Right ventricle myocardium inferior (tissue), 1 donor: ENCODE data around the gene FRMPD2. TPM values are rescaled to one million over a fixed set of nuclear protein-coding genes. Genes with fewer than 3 reads are reported as not detected.
"Not testable (repeated sequence)": the region's sequence is repeated elsewhere in the genome, so short reads cannot be mapped to it uniquely, and the experiment has no call there.

Source experiments
- ATAC-seq: fragments of 200-7000 bp; cut with Tn5 transposase; one replicate; pipeline ENCODE4 v1.9.1; 2020; ENCODE audit warnings: mild to moderate bottlenecking, moderate library complexity
- DNase-seq: peaks from one replicate; pipeline ENCODE4 v3.0.0; 2021; ENCODE audit errors: missing footprints
- intact Hi-C: fragments of 100-400 bp; cut with DNase I; formaldehyde crosslinking; loops from one replicate; pipeline ENCODE4 v1.11.0; 2022
- total RNA-seq: library from RNA; stranded (reverse); fragmentation: NEBNext Ultra II Directional; extraction: Animal tissue kit (Norgen Biotek cat#: 25700); gene quantifications from one replicate; pipeline ENCODE4 v1.2.1, GENCODE V29; 2021
- donor health status: DM: no; HTN: yes; CAD: no; lungs with severe emphysema.

The FRMPD2 gene
- total RNA-seq, 1 donor from 2014 or later: not detected

GRCh38 chr10:48240196-48240595, 34.3 kb downstream of the FRMPD2 start:
- no peak for DNase-seq
- no peak for ATAC-seq
- intact Hi-C loops: no loop called here

GRCh38 chr10:48239618-48240017, 34.9 kb downstream of the FRMPD2 start:
- ATAC-seq: no peak
- DNase-seq: no peak
- intact Hi-C loops: no loop called here

GRCh38 chr10:48238826-48239520, 35.5 kb downstream of the FRMPD2 start:
- no peak for DNase-seq
- ATAC-seq: no peak
- intact Hi-C loops: no loop called here

- intact Hi-C loops: no loop called here
- DNase-seq: no peak
- ATAC-seq: no peak
These were observed 36.9 kb downstream of the FRMPD2 start for GRCh38 chr10:48237259-48238250.

DNA sequence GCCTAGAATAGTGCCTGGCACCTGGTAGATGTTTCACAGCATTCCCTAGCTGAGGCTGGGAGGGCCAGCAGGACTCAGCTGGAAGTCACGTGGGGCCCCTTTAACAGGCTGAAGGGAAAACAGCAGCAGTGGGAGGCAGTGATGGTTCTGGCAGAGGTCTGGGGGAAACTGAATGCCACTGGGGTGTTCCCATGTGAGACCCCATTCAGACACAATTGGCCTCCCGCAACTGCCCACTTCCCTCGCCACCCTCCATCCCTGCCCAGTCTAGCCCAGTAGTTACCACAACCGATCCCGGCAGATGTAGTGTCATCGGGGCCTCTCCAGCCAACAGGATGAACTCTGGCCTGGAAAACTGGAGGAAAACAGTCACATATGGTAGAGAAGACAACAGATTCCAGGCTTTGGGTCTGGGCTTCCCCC, 38.3 kb downstream of the FRMPD2 start:
- no peak for DNase-seq
- intact Hi-C loops: no loop called here
- no peak for ATAC-seq

- intact Hi-C loops: no loop called here
- no peak for ATAC-seq
- no peak for DNase-seq
These were observed 39.0 kb downstream of the FRMPD2 start for GRCh38 chr10:48235501-48235900.

- ATAC-seq (no peak), DNase-seq (no peak)
These were observed 39.7 kb downstream of the FRMPD2 start for GRCh38 chr10:48234787-48235186.

GRCh38 chr10:48234295-48234694, 40.2 kb downstream of the FRMPD2 start:
- peak; percentile 51 for ATAC-seq
- DNase-seq: no peak
- intact Hi-C loops: no loop called here

More at GRCh38 chr10:48234787-48235186, 39.7 kb downstream of the FRMPD2 start:
- intact Hi-C loops: no loop called here

DNA sequence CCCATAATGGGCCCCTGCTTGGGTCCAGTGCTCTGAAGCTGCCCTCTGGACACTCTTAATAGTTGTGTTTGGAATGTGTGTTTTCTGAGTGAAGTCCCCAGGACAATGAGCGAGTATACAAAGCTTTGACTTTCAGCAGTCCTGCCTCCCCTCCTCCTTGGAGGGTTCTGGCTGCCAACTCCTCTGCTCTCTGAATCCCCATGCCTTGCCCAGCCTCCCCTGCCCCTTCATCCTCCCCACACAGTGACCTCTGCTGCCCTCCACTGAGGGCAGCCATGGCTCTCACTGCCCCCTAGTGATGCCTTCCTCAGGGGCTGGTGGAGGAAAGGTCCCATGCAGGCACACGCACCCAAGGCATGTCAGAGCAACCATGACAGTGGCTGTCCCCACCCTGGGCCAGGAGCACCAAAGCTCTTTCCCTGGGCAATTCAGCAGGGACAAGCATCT, 40.9 kb downstream of the FRMPD2 start:
- ATAC-seq (no peak), DNase-seq (no peak)
- intact Hi-C loops: no loop called here

DNA sequence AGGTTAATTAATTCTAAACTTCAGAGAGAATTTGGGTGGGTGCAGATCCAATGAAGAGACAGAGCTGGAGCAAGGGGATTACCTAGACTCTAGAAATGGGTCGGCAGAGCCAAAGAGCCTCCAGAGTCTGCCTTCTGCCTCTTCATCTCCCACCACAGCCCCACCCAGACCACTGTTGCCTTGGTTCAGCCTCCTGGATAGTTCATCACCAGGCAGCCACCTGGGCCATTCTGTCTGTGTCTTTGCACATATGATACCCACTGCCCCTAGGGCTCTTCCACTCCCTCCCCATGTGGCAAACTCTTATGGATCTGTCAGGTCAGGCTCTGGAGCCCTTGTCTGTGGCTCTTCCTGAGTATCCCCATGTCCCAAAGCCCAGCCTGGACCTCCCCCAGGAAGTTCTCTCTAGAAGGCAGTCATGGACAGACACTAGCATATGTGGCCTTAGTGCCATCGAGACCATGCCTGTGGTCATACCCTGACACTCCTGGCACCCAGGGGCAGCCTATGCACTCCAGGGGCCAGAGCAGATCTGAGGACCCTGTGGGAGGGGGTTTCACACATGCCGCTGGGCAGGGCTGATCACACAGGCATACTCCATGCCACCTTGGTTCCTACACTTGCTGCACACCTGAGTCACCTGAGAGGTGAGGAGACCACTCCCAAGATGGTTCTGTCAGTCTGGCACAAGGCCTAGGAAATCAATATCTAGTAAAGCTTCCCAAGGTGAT, 41.6 kb downstream of the FRMPD2 start:
- no peak for ATAC-seq
- intact Hi-C loops: no loop called here
- no peak for DNase-seq

DNA sequence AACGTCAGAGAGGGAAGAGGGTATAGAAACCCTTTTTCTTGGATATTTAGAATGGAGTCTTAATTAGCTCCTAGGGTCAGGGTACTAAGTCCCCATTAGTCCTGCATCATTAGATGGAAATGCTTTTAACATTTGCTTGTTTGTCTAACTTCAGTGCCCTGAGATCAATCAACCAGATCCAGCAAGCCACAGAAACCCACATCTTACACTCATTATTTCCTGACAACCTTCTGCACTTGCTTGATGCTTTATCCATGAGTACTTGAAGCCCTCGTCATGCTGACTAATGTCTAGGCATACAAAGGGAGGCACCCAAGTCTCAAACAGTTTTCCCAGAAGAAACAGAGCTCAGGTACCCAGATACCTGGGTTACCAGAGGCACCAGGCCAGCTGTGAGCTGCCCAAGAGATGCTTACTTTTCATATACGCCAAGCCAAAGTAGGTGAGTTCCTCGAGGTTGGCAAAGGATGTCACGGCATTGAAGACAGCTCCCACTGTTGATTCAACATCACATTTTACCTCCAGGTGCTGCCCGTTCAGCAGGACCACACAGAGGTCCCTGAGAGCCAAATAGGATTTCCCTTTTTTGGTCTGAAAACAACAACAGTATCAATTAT, 42.7 kb downstream of the FRMPD2 start:
- ATAC-seq (no peak), DNase-seq (no peak)
- intact Hi-C loops: no loop called here

DNA sequence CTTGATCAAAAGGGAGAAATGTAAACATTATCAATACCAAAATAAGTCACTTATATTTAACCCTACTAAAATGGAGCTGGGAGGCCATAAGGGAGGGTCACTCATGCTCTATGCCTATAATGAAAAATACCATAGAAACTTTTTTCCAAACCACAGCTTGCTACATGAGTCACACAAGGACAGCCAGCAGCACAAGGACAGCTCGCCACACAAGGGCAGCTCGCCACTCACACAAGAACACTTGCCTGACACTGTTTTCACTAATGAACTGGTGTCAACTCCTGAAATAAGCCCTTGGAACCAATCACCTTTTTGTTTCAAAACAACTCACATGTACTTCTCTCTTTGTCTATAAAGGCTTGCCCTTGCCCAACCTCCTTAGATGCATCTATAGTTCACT, 43.3 kb downstream of the FRMPD2 start:
- no peak for DNase-seq
- intact Hi-C loops: no loop called here
- ATAC-seq: no peak

- DNase-seq (no peak), ATAC-seq (no peak)
- intact Hi-C loops: no loop called here
These were observed 47.3 kb downstream of the FRMPD2 start for GRCh38 chr10:48227213-48227612.

DNA sequence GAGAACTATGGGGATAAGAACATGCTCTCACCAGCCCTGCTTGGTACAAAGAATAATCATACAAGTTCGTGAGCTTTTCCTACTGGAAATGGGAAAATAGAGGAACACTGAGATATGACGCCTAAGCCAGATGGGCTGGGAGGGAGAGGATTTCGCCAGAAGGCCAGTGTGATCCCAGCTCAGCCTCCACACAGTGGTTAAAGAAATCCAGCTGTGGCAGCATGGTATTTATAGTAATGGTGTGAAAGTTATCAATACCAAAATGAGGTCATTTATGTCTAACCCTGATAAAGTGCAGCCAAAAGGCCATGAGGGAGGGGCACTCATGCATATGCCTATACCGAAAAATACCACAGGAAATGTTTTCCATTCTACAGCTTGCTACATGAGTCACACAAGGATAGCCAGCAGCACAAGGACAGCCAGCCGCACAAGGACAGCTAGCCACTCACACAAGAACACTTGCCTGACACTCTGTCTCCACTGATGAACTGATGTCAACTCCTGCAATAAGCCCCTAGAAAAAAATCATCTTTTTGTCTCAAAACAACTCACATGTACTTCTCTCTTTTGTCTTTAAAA, 49.4 kb downstream of the FRMPD2 start:
- ATAC-seq: no peak

DNA sequence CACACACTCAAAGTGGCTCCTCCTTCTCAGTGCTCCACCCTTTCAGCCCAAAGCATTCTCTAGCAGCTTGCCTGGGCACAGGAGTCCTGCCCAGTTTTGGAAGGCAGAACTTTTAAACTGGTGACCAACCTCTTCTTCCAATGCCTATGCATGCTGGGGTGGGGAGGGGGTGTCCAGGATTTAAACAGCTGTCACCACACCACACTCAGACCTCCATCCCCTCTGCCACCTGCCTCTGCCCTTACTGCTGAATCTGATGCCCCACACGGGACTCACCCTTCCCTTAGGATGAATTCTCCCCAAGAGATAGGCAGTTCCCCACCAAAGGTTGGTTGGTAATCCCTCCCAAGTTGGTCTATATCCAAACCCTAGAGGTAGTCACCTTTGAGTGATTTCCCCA, 50.2 kb downstream of the FRMPD2 start:
- intact Hi-C loops: no loop called here
- ATAC-seq (no peak), DNase-seq (no peak)

More for the DNA sequence above, 49.4 kb downstream of the FRMPD2 start:
- intact Hi-C loops: no loop called here
- DNase-seq: no peak

DNA sequence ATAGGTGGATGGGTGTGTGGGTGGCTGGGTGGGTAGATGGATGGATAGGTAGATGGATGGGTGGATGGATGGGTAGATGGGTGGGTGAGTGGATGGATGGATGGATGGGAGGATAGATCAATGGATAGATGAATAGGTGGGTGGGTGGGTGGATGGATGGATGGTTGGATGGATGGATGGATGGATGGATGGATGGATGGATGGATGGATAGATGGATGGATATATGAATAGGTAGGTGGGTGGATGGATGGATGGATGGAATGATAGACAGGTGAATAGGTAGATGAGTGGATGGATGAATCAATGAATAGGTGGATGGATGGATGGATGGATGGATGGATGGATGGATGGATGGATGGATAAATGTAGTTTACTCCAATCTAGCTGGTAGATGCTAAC, 52.7 kb downstream of the FRMPD2 start:
- ATAC-seq: no peak
- DNase-seq: no peak
- intact Hi-C loops: no loop called here

GRCh38 chr10:48221031-48221430, 53.5 kb downstream of the FRMPD2 start:
- intact Hi-C loops, DNase-seq, ATAC-seq: not testable (repeated sequence)

- intact Hi-C loops: no loop called here
- DNase-seq: no peak
- ATAC-seq: no peak
These were observed 55.3 kb downstream of the FRMPD2 start for GRCh38 chr10:48219194-48219593.
